Osteocyte (in vitro differentiated cells): ENCODE results near the gene COPS8. TPM values are rescaled to one million over a fixed set of nuclear protein-coding genes. Genes with fewer than 3 reads are reported as not detected.
A peak's percentile ranks its signal among the peaks of the same experiment; 100 is the strongest.

Source experiments
- DNase-seq: peaks from one replicate; pipeline ENCODE4 v3.0.0; 2021; ENCODE audit warnings: mixed read lengths; ENCODE audit not compliant: unreplicated experiment; ENCODE audit errors: extremely low spot score
- H3K27ac Mint-ChIP-seq: one replicate; pipeline ENCODE4 v1.8.0; 2021; ENCODE audit warnings: mild to moderate bottlenecking, mixed read lengths; ENCODE audit not compliant: unreplicated experiment
- H3K27me3 Mint-ChIP-seq: one replicate; pipeline ENCODE4 v1.8.0; 2021; ENCODE audit warnings: mixed read lengths; ENCODE audit not compliant: unreplicated experiment
- H3K36me3 Mint-ChIP-seq: one replicate; pipeline ENCODE4 v1.8.0; 2021; ENCODE audit warnings: mixed read lengths; ENCODE audit not compliant: unreplicated experiment
- H3K4me1 Mint-ChIP-seq: one replicate; pipeline ENCODE4 v1.8.0; 2021; ENCODE audit warnings: mixed read lengths; ENCODE audit not compliant: unreplicated experiment
- H3K4me3 Mint-ChIP-seq: one replicate; pipeline ENCODE4 v1.8.0; 2021; ENCODE audit warnings: mild to moderate bottlenecking, moderate library complexity, mixed read lengths; ENCODE audit not compliant: unreplicated experiment
- H3K9me3 Mint-ChIP-seq: one replicate; pipeline ENCODE4 v1.8.0; 2021; ENCODE audit warnings: mixed read lengths; ENCODE audit not compliant: unreplicated experiment
- total RNA-seq: library from RNA; stranded (reverse); gene quantifications from 2 replicates; pipeline ENCODE4 v1.2.1, GENCODE V29; 2021
- TF ChIP-seq, protein P1 (sequence below): fragments of 200-600 bp; sonication (generic); IDR thresholded peaks from 2 replicates; pipeline ENCODE4 v1.5.0; 2021; ENCODE audit warnings: antibody characterized with exemption, mild to moderate bottlenecking, moderate library complexity

Gene COPS8
- total RNA-seq, 1 donor from 2014 or later: 104 TPM

DNA sequence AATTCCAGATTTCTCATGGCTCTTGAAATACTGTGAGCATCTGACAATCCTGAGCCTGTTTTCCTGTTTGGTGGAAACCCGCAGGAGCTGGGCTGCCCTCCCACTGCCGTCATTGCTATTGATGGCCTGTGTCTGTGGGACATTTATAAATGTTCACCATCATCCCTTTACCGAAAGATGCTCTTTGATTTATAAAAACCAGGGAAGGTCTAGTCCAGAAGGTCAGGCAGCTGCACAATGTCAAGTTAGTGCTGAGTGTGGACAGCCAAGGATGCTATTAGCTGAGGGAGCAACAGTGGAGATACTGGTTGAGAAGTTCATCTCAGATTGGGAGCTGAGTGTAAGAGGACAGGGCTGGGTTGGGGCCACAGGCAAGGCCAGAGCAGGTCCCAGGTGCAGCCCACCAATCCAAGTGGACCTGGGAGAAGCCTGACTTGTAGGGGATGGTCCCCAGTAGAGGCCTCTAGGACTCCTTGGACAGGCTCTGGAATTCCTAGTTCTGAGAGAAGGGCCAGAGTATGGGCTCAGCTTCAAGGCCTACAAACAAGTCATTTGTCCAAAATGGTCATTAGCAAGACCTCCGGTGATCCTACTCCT lies 55.1 kb downstream of the COPS8 start:
- no peaks in the 10 kb centered on the region for H3K27me3 Mint-ChIP-seq
- TF ChIP-seq, protein P1, sequence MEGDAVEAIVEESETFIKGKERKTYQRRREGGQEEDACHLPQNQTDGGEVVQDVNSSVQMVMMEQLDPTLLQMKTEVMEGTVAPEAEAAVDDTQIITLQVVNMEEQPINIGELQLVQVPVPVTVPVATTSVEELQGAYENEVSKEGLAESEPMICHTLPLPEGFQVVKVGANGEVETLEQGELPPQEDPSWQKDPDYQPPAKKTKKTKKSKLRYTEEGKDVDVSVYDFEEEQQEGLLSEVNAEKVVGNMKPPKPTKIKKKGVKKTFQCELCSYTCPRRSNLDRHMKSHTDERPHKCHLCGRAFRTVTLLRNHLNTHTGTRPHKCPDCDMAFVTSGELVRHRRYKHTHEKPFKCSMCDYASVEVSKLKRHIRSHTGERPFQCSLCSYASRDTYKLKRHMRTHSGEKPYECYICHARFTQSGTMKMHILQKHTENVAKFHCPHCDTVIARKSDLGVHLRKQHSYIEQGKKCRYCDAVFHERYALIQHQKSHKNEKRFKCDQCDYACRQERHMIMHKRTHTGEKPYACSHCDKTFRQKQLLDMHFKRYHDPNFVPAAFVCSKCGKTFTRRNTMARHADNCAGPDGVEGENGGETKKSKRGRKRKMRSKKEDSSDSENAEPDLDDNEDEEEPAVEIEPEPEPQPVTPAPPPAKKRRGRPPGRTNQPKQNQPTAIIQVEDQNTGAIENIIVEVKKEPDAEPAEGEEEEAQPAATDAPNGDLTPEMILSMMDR: no peak
- H3K4me3 Mint-ChIP-seq: no peak overlapping the region
- H3K4me1 Mint-ChIP-seq: peaks cover 29% of the 10 kb centered on the region
- H3K9me3 Mint-ChIP-seq: peaks cover 6% of the 10 kb centered on the region
- no peaks in the 10 kb centered on the region for H3K36me3 Mint-ChIP-seq
- peak overlapping the region; percentile 79 for H3K27ac Mint-ChIP-seq
- DNase-seq: peak; percentile 34

DNA sequence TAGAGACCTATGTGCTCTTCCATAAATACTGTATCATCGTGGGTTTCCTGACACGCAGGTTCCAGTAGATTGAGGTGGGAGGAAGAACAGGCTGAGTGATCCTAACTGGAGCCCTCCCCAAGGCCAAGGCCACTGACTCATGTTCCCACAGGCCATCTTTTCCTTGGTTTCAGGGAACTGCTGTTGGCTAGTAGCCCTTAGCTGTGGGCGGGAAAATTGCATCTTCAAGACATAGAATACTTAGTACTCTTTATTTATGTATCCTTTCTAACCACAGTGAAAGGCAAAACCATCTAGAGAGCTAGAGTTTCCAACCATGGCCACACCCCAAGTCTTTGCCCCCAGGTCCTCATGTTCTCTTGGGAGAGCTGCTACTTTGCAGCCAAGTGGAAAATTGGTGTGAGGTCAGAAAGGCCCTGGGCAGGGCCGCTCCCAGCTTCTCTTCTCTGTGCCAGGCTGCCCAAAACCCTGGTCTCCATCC lies 55.9 kb downstream of the COPS8 start:
- peaks cover 12% of the 10 kb centered on the region for H3K9me3 Mint-ChIP-seq
- DNase-seq: peak; percentile 19
- TF ChIP-seq, protein P1: no peak
- peaks cover 6% of the 10 kb centered on the region for H3K36me3 Mint-ChIP-seq
- no peak overlapping the region for H3K4me3 Mint-ChIP-seq
- peak overlapping the region; percentile 79 for H3K27ac Mint-ChIP-seq
- H3K27me3 Mint-ChIP-seq: no peaks in the 10 kb centered on the region
- H3K4me1 Mint-ChIP-seq: peaks cover 29% of the 10 kb centered on the region

DNA sequence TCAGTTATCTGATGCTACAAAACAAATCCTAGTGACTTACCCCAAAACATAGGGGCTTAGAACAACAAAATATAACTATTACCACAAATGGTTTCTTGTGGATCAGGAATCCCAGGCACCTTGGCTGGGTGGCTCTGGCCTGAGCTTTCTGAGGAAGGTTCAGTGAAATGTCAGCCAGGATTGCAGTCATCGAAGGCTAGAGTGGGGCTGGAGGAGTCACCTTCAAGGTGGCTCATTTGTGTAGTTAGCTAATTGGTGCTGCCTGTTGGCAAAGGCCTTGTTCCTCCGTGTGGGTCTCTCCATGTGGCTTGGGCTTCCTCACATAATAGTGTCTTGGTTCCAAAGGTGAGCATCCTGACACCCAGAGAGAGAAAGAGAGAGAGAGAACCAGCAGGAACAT lies 57.4 kb downstream of the COPS8 start:
- Mint-ChIP-seq H3K4me3 (no peak overlapping the region), H3K9me3 (peaks cover 22% of the 10 kb centered on the region), H3K4me1 (peaks cover 29% of the 10 kb centered on the region), H3K36me3 (peaks cover 11% of the 10 kb centered on the region), H3K27ac (peak overlapping the region; percentile 1), H3K27me3 (no peaks in the 10 kb centered on the region)
- DNase-seq: peak; percentile 56
- TF ChIP-seq, protein P1: no peak

DNA sequence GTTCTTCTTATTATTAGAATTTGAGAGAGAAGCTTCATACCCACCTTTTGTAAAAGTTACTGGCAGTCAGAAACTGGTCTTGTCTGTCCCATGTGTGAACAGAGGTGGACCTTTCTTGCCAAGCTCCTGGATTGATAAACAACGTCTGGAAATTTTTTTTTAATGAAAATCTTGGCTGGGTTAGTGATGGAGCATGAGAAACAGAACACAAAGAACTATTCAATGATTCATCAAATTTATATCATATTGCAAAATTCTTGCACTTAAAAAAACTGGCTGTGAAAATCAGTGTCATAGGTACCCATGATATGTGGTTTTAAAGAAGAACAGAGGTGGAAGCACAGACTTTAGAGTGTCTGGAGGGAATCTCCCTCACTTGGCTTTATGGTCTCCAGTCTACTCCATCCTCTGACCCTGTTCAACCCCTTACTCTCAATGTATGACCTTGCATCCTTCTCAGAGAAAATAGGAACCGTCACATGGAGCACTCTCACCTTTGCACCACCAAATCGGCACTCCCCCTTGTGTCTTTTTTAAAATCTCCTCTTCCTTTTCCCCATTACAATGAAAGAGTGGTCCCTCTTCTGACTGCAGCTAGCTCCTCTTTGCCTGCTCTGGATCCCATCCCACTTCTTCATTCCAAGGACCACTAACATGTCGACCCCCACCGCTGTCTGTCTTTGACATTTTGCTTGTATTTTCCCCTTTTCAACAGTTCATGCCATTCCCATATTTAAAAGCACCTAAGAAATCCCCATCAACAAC lies 58.2 kb downstream of the COPS8 start:
- no peaks in the 10 kb centered on the region for H3K27me3 Mint-ChIP-seq
- H3K9me3 Mint-ChIP-seq: peaks cover 25% of the 10 kb centered on the region
- H3K4me1 Mint-ChIP-seq: peaks cover 29% of the 10 kb centered on the region

More for the DNA sequence above, 58.2 kb downstream of the COPS8 start:
- Mint-ChIP-seq H3K4me3 (no peak overlapping the region), H3K36me3 (peaks cover 11% of the 10 kb centered on the region), H3K27ac (peak overlapping the region; percentile 1)
- no peak for DNase-seq
- TF ChIP-seq, protein P1: no peak
